Midbrain (tissue), 1 donor: ENCODE data around the gene RABGGTA.

ENCODE experiments used
- DNase-seq: peaks from one replicate; lab custom pipeline; 2025; lab: John Stamatoyannopoulos, UW

The RABGGTA gene

GRCh38 chr14:24279301-24280186 lies 8.1 kb upstream of the RABGGTA start:
- peak; percentile 78 for DNase-seq

- DNase-seq = no peak
Observed at GRCh38 chr14:24278424-24278823, 7.0 kb upstream of the RABGGTA start.

GRCh38 chr14:24277606-24278321 lies 6.4 kb upstream of the RABGGTA start:
- DNase-seq = no peak

GRCh38 chr14:24277071-24277470 lies 5.7 kb upstream of the RABGGTA start:
- DNase-seq = no peak

- DNase-seq = peak; percentile 12
Observed at GRCh38 chr14:24274101-24274543, 2.7 kb upstream of the RABGGTA start.

GRCh38 chr14:24273422-24273998 lies 2.1 kb upstream of the RABGGTA start:
- no peak for DNase-seq

GRCh38 chr14:24272467-24272866 lies 1.1 kb upstream of the RABGGTA start:
- DNase-seq = no peak

GRCh38 chr14:24271834-24272263 lies 452 bp upstream of the RABGGTA start:
- no peak for DNase-seq

- no peak for DNase-seq
Observed at GRCh38 chr14:24270537-24271133, 762 bp downstream of the RABGGTA start.

GRCh38 chr14:24269910-24270536 lies 1.4 kb downstream of the RABGGTA start:
- no peak for DNase-seq

- DNase-seq = no peak
Observed at GRCh38 chr14:24269368-24269767, 2.0 kb downstream of the RABGGTA start.

GRCh38 chr14:24268225-24268624 lies 3.2 kb downstream of the RABGGTA start:
- DNase-seq = no peak

- no peak for DNase-seq
Observed at GRCh38 chr14:24267516-24267915, 3.9 kb downstream of the RABGGTA start.

GRCh38 chr14:24266344-24267244 lies 4.8 kb downstream of the RABGGTA start:
- DNase-seq = no peak

GRCh38 chr14:24264298-24264697 lies 7.1 kb downstream of the RABGGTA start:
- no peak for DNase-seq

- DNase-seq = no peak
Observed at GRCh38 chr14:24263848-24264247, 7.5 kb downstream of the RABGGTA start.

- no peak for DNase-seq
Observed at GRCh38 chr14:24262821-24263733, 8.3 kb downstream of the RABGGTA start, which contains the start of gene TGM1. TSS of gene TGM1 (minus strand) at chr14:24263177. CDS start at chr14:24262352, 825 bp downstream.

- DNase-seq = no peak
Observed at GRCh38 chr14:24261969-24262327, 9.4 kb downstream of the RABGGTA start.

GRCh38 chr14:24261256-24261968 lies 10.0 kb downstream of the RABGGTA start:
- no peak for DNase-seq
